MM.1S (cell line): Measurements from ENCODE around the gene SEC11C.

Experiments used
- EZH2 ChIP-seq: fragments of 300-600 bp; sonication (generic); optimal IDR thresholded peaks from 2 replicates; pipeline ENCODE3; 2017; ENCODE audit warnings: low read depth, mild to moderate bottlenecking, antibody characterized with exemption, low read length, mixed read lengths
- EZH2phosphoT487 ChIP-seq: fragments of 300-600 bp; sonication (generic); IDR thresholded peaks from 2 replicates; pipeline ENCODE4 v1.6.1; 2018; ENCODE audit warnings: antibody characterized with exemption, low read length
- TF ChIP-seq, protein P1 (sequence below): fragments of 300-600 bp; sonication (generic); IDR thresholded peaks from 2 replicates; pipeline ENCODE4 v1.5.1; 2016; ENCODE audit warnings: antibody characterized with exemption, low read length, mixed read lengths

DNA sequence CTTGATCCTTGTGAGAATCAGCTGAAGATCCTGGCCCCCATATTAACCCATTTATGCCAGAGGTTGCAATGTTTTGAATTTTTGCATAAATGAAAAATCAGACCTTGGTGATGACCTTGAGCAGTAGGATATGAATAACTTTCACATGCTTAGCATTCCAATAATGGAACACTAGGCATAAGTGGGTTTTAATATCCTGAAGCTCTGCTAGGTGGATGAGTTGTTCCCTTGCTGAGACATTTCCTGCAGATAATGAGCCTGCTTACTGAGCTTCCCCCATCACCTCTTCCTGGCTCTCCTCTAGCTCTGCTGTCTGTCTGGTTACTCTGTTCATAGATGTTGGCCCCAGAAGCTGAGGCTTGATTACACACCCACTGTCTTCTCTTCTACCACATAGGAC is 25.5 kb upstream of the SEC11C start:
- TF ChIP-seq, protein P1, sequence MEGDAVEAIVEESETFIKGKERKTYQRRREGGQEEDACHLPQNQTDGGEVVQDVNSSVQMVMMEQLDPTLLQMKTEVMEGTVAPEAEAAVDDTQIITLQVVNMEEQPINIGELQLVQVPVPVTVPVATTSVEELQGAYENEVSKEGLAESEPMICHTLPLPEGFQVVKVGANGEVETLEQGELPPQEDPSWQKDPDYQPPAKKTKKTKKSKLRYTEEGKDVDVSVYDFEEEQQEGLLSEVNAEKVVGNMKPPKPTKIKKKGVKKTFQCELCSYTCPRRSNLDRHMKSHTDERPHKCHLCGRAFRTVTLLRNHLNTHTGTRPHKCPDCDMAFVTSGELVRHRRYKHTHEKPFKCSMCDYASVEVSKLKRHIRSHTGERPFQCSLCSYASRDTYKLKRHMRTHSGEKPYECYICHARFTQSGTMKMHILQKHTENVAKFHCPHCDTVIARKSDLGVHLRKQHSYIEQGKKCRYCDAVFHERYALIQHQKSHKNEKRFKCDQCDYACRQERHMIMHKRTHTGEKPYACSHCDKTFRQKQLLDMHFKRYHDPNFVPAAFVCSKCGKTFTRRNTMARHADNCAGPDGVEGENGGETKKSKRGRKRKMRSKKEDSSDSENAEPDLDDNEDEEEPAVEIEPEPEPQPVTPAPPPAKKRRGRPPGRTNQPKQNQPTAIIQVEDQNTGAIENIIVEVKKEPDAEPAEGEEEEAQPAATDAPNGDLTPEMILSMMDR: no peak
- no peak for TF ChIP-seq EZH2phosphoT487
- no peak for TF ChIP-seq EZH2
